ENCODE data around the gene CDYL.
A peak's percentile ranks its signal among the peaks of the same experiment; 100 is the strongest.

The CDYL gene

DNA sequence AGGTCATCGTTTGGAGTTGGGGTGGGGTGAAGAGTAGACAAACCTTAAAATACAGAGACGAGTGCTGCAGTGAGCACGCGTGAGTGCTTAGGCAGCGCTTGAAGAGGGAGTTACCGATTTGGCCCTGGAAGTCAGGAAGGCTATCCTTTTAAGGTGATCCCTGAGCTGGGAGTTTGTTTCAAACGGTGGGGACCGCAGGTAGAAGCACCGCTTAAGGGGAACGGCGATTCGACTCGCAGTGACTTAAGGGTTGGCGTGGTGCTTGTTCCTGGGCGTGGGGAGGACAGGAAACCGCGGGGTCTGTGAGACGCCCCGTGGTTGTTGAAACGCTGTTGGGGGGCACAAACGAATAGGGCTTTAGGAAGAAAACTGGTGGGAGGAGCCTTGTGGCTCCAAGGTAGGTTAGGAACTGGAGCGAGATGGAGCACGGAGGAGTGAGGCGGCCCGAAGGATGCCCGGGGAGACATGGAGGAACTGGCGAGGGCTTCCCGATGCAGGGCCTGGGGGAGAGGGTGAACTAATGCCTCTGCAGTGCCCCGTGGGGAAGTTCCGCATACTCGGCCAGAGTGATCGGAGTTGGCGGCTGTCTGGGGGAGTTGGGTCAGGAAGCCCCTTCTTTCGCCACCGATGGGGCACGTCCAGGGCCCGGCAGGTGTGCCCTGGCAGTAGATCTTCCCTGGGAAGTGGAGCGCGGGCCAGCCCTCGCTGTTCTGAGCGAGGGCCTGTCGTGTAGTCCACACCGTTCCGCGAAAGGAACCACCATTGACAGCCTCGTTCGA, 1.3 kb upstream of the CDYL start:
- DNase-seq, result no peak

DNA sequence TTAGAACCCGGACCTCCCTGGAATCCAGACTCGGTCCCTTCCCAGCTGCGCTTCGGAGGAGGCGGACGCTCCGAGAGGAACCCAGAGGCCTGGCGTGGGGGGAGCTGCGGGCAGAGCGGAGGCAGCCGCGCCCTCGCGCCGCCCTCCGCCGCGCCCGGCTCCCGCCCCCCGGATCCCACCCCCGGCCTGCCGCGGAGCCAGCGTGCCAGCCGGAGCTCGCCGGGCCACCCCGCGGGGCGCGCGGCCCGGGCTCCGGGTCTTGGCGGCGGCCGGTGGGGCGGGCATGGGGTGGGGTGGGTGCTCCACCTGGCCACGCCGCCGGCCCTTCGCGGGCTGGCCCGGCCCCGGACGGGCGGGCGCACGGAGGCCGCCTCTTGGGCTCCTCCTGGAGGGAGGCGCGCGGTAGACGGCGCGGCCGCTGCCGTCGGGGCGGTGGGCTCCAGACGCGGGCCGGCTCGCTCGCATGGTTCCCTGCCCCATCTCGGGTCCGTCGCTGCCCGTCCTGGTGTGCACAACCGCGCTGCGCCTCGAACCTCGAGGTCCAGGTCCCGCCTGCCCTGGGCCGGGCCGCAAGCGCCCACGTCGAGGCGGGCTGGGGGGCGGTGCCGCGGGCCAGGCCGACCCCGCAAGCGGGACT, 592 bp upstream of the CDYL start:
- DNase-seq, result no peak

DNA sequence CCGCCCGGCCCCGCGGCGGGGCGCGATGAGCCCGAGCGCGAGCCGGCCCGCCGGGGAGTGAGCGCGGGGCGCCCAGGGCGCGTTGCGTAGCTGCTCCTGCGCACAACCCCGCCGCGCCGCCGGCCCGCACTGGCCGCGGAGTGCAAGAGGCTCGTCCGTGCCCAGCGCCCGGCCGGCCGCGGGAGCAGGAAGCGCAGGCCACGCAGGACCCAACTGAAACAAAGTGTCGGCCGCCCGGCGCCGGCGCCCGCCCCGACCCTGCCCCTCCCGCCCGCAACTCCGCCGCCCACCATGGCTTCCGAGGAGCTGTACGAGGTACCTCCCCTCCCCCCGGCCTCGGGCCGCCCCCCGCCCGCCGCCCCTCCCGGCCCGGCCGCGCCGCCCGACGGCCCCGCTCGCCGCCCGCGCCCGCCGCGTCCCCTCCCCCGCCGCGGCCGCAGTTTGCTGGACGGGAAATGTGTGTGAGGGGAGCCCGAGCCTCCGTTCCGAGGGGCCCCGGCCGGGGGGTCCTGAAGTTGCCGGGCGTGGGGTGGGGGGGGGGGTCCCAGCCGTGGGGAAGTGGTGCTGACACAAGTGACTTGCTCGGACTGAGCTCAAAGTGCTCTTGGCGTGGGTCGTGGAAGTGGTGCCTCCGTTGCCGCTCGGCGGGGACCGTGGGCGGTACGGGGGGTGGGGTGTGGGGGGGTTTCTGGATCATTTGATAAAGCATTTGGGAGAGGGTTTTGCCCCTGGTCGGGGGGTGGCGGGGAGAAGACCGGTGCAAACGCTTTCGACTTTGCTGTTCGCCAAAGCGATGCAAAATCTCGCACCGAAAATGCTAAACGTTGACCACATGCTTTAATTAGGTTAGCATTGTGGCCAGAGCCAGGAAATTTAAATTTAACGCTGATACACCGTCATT, 539 bp downstream of the CDYL start:
- DNase-seq, result no peak

DNA sequence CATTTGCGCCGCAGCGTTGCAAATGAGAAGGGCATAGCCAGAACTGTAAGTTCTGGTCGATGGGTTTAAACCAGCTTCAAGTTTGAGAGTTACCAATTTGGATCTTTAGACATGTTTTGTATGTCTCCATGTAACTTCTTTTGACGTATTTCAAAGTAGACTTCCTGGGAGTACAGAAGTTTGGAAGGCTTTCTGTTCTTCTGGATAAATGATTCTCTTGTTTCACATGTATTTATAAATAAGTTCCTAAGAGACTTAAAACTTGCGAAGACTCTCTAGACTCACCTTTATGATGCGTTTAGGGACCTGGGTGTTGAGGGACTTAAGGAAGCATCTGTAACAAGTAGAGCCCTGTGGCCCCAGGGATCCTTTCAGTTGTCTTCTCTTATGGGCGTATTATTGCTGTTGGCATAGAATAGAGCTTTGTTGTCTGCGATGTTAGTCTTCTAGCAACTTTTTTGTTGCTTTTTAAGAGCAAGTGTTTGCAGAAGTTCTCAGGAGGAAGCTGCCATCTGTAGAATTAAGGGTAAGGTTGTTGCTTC, 1.3 kb downstream of the CDYL start:
- DNase-seq, result peak; percentile 48

DNA sequence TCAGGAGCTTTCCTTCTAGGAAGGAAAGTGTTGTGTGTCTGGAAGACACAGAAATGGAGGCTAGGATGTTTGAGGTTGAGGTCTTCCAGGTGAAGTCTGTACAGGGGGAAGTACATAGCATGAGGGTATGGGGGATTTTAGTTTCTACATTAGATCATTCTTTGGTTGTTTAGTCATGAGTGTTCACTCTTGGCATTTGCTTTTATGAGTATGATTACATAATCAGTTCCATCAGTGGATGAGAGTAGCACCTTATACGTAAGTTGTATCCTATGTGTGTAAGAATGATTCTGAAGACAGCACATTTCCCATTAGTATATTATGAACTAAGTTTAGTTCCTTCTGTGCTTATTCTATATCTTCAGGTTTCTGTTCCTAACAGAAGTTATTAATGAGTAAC, 1.9 kb downstream of the CDYL start:
- DNase-seq, result no peak

DNA sequence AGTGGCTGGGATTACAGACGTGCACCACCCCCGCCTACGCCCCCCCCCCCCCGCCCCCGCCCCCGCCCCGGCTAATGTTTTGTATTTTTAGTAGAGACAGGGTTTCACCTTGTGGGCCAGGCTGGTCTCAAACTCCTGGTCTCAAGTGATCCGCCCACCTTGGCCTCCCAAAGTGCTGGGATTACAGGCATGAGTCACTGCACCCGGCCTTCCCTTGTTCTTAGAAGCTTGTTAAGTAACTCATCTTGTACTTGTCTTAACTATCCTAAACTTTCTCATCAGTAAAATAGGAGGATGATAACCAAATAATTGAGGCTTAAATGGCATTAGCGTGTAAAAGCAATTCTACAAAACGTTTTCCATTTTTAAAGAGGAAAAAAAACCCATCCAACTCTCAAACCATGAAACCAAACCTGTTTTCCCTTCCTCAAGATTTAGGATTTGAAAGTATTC, 4.2 kb downstream of the CDYL start:
- peak; percentile 64 for DNase-seq

DNA sequence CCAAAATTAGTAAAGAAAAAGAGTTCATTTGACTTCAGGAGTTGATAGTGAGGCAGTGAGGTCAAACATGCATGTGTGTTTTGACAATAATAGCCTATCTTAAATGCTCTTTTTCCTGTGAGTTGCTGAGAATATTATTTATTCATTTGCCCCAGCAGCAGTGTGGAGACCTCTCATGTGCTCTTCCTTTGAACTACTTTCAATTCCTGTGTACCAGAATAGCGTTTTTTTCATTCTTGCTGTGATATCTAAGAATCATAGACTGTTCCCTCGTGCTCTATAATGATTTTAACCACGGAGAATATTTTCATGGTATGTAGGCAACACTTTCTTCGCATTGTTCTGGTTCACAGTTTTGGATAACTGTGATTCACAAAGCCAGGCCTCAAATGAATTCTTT, 5.2 kb downstream of the CDYL start:
- DNase-seq, result no peak

DNA sequence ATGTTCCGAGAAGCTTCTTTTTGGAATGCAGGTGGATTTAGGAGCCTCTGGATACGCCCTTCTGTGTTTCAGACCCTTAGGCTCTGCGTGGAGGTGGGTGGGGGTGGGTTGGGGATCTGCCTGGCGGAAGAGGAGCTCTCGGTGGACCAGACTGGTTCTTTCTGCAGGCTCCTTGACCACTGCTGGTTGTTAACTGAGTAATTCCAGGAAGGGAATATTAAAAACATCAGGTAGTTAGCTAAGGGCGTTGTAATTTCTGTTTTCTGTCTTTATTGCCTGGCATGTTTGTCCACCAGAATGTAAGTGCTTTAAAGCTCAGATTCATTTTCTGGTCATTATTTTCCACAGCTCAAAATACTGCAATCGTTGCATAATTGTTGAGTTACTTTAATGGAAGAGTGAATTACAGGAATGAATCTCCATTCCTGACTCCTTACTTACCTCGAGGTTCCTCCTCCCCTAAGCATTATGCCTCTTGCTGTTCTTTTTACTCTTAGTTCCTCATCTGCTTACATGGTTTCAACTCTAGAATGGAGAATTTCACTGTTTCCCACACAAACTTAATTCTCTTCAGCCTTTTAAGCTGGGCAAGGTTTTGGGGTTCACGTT, 5.9 kb downstream of the CDYL start:
- DNase-seq, result no peak

DNA sequence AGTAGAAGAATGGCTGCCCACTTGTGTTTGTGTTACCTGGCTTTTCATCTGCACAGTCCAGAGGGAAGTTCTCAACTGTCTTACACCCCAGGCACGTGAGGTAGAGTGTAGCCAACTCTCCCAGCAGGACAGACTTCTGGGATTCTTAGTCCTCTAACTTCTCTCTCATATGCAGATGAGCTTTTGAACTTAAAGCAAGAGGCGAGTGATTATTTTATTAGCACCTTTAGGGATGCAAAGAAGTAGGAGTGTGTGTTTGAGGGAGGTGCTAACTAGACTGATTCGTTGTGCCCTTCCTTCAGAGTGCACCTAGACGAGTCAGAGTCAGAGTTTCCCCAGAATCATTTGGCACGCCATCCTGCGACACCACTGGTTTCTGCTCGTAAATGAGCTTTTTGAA, 10.8 kb downstream of the CDYL start:
- no peak for DNase-seq

DNA sequence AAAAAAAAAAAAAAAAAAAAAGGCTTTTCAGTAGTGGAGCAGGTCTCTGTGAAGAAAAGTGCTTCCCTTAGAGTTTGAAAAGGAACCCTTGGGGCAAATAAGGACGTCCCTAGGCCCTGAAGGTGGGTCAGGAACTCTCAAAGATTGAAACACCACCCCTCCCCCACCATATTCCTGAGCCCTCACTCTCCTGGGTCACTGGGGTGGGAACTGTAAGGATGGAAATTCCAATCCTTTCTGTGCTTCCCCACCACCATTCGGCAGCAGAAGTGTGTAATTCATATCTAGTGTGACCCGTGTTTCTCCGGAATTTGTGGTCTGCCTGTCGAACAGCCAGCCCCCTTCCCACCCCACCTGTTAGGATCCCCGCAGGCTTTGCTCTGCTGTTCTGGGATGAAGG, 12.3 kb downstream of the CDYL start:
- DNase-seq, result no peak

DNA sequence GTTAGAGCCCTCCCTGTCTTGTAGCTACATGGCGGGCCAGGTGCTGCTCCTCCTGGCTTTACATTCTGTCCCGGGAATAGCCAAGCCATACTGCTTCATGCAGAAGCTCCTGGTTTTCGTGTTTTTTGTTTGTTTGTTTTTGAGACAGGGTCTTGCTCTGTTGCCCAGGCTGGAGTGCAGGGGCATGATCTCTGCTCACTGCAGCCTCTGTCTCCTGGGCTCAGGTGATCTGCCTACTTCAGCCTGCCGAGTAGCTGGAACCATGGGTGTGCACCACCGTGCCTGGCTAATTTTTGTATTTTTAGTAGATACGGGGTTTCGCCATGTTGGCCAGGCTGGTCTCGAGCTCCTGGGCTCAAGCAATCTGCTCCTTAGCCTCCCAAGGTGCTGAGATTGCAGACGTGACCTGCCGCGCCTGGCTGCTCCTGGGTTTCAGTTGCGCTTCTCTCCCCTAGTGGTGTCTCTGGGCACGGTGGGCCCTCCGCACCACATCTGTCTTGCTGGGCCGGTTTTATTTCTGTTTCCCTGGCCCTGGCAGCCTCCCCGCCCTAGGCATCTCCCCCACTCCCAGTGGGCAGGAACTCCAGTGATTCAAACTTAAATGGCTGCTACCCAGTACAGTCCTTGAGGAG, 12.9 kb downstream of the CDYL start:
- DNase-seq, result no peak

DNA sequence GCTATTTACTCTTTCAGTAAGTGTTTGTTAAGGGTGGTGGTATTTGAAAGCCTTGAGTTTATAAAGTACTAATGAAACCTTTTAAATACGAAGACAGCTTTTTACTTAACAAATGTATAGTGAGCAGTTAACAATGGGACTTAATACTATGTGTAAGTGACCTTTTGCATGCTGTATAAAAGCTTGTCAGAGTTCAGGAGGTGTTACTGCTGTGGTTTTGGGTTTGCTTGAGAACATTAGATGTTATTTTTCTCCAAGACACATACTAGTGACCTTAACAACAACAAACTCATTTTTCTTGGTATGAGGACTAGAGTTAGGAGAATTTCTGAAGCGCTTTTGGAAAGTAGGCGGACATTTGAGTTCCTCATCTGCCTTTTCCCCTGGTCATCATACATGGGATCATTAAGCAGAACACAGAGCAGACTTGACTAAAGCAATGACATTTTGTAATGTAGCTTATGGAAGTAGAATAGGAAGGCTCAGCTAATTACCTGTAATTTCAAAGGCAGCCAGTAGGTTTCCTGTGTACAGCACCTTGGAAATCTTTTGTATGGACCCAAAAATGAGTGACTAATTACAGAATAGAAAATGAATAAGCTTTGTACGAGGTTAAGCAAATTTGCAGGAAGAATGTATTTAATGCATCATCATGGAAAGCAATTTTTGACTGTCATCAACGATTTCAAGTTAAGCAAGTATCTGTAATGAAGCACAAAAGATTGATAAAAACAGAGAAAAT, 14.1 kb downstream of the CDYL start:
- DNase-seq, result no peak

DNA sequence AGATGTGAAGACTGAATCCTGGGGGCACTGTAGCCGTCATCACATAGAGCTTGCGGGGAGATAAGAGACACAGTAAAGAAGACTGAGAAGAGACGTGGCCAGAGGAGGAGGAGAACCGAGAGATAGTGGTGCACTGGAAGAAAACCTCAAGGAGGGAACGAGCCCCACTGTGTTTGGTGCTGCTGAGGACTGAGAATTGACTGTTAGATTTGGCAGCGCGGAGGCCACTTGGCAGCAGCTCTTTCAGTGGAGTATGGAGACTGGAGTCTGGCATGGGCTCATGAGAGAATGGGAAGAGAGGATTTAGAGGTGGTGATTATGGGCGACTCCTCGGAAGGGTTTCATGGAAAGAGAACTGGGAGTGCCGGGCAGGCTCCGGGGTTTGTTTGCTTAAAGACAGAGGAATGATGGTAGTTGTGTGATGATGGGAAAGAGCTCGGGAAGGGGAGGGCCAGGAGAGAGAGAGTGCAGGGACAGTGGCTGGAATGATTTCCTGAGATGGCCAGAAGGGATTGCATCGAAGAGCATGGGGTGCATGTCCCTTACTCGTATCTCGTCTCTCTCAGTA, 18.0 kb downstream of the CDYL start:
- no peak for DNase-seq

DNA sequence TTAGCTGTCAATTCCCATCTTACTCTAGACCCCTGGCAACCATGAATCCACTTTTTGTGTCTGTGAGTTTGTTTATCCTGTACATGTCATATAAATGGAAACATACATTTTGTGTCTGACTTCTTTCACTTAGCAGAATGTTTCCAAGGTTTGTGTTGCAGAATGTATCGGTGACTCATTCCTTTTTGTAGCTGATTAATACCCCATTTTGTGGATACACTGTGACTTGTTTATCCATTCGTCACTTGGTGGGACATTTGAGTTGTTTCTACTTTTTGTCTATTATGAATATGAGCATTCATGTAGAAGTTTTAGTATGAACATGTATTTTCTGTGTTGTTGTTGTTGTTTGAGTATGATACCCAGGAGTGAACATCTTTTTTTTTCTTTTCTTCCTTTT, 21.4 kb downstream of the CDYL start:
- DNase-seq, result peak; percentile 57

DNA sequence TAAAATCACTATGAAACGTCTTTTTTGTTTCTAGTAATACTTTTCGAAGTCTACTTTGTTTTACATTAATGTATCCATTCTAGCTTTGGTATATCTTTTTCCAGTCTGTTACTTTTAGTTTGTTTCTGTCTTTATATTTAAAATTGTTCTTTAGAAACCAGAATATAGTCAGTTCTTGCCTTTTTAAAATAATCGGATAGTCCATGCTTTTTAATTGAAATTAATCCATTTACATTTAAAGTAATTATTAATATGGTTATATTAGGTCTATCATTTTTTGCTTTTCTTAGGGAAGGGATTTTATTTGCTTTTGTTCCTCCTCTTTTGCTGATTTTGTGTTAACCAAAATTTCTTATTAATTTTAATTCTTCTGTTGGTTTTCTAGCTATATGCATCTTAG, 23.7 kb downstream of the CDYL start:
- no peak for DNase-seq

DNA sequence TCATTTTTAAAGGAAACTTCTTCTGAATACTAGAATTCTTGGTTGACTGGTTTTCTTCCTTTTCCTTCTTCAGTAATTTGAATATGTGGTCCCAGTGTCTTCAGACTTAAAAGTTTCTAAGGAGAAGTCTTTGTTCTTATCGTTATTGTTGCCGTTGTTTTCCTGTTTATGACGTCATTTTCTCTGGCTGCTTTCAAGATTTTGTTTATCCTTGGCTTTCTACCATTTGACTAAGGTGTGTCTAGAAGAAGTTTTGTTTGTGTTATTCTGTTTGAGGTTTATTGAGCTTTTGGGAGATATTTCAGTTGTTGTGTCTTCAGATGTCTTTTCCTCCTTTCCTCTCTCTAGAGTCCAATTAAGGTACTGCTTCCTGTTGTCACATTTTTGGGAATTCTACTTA, 24.5 kb downstream of the CDYL start:
- no peak for DNase-seq

DNA sequence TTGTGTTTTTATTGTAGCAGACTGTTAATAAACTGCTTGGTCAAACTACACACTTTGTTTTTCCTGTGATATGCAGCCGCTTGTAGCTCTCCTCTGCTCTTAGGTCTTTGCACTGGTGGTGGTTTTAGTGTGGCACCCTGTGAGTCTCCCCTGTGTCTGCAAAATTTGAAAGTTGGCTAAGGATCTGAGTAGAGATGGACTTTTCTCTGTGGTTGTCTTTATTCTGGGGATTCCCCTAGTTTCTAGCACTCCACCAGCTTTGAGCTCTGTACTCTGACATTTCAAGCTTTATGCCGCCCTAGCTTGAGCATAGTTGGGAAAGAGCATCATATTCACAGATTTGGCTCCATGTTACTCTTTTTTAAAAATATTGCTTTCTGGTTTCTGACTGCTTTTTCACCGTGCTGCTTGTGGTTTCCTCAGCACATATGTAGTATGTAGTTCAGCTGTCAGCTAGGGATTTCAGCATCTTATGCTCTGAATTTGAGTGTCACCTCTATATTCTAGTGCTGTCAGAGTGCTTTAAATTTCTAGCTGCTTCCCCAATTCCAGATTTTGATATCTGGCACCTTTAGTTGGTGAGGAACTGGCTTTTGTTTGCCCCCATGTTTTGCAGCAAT, 25.4 kb downstream of the CDYL start:
- no peak for DNase-seq

DNA sequence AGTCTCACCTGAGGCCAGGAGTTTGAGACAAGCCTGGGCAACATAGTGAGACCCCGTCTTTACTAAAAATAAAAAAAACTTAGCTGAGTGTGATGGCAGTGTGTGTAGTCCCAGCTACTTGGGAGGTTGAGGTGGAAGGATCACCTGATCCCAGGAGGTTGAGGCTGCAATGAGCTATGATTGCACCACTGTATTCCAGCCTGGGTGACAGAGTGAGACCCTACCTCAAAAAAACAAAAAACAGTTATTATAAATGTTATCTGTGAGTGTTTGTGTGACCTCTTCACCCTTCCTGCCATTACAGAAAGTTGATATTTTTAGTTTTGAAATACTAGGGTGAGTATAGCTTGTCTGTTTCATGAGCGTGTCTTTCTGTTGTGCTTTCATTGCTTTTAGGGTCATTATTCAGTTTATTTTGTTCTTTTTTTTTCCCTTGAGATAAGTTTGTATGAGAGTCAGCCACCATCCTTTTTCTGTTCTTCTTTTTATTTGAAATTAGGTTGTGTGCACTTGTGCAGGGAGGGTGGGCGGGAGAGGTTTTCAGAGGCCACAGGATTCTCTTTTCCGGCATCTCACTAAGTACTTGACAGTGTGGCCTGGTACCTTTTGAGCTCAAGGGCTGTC, 26.2 kb downstream of the CDYL start:
- DNase-seq, result no peak

DNA sequence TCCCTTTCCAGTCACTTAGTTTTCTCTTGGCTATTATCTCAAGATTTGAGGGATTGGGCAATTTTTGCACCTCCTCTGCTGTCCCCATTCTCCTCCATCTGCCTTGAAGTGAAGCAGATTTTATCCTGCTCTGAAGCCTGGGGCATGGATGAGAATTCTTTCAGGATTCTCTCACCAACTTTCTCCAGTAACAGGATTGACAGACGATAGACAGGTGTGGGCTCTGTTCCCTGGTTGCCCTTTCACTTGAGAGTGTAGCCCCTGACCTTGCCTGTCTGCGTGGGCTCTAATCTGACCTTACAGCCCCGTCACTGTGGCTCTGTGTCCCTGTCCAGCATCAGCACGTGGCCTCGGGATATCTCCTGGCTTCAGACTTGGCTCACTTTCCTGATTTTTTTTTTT, 27.1 kb downstream of the CDYL start:
- DNase-seq, result no peak

DNA sequence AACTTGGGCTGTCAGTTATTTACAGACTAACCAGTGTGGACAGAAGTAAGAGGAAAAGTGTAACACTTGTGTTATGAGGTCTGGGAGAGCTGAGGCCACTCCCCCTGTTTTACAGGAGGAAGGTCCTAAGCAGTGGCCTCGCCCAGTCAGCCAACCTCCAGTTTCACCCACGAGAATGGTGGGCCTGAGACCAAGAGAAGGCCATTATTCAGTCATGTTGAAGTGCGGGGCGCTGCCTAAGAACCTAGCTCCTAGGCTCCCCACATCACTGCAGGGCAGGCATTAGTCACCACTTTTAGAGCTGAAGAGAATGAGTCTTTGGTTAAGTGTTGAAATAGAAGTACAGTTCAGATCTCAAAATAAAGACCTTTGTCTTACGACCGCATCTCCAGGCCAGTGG, 27.9 kb downstream of the CDYL start:
- peak; percentile 62 for DNase-seq

Data from HCEC 1CT (cell line).